Stomach smooth muscle (tissue), 2 donors: ENCODE data around the gene IBA57.
A peak's percentile ranks its signal among the peaks of the same experiment; 100 is the strongest.

Source experiments
- H3K27ac ChIP-seq: one replicate; pipeline ENCODE4 v1.7.0; 2013; ENCODE audit warnings: mild to moderate bottlenecking, low read length, inconsistent platforms
- H3K27me3 ChIP-seq, 2 donors: one replicate each; pipeline ENCODE4 v1.7.0; 2013; ENCODE audit warnings: low read length in 2 of 2; ENCODE audit not compliant: insufficient read depth in 2 of 2, control insufficient read depth in 1 of 2
- H3K36me3 ChIP-seq, 2 donors: one replicate each; pipeline ENCODE4 v1.7.0; 2013; ENCODE audit warnings: low read length in 2 of 2; ENCODE audit not compliant: control insufficient read depth in 2 of 2, insufficient read depth in 2 of 2
- H3K4me1 ChIP-seq: one replicate; pipeline ENCODE4 v1.7.0; 2013; ENCODE audit warnings: low read length; ENCODE audit not compliant: control insufficient read depth, insufficient read depth
- H3K4me3 ChIP-seq, 2 donors: one replicate each; pipeline ENCODE4 v1.7.0; 2013; ENCODE audit warnings: low read length in 2 of 2
- H3K9ac ChIP-seq, 2 donors: one replicate each; pipeline ENCODE4 v1.7.0; 2013; ENCODE audit warnings: low read length in 2 of 2, mild to moderate bottlenecking in 1 of 2
- H3K9me3 ChIP-seq, 2 donors: one replicate each; pipeline ENCODE4 v1.7.0; 2013; ENCODE audit warnings: low read length in 2 of 2; ENCODE audit not compliant: control insufficient read depth in 2 of 2
- donor health status: healthy.
- donor health status: Pancreatic carcinoma.

IBA57 gene

GRCh38 chr1:228165372-228166169 is at the start of gene IBA57:
Gene IBA57, plus strand, starts transcription at chr1:228165804. Its CDS starts 13 bp downstream, at chr1:228165817.
- H3K36me3 ChIP-seq = no peaks in the 10 kb centered on the region
- no peaks in the 10 kb centered on the region for H3K9me3 ChIP-seq
- peaks cover 28% of the 10 kb centered on the region for H3K4me1 ChIP-seq
- H3K4me3 ChIP-seq = peak within 1 kb of the TSS; percentile 82 to 90
- H3K27ac ChIP-seq = peak within 1 kb of the TSS; percentile 91
- H3K9ac ChIP-seq = peak within 1 kb of the TSS; percentile 87 to 88
- H3K27me3 ChIP-seq = peaks cover 6 to 10% of the 10 kb centered on the region in 2 donors

GRCh38 chr1:228117335-228117734 is 48.3 kb upstream of the IBA57 start:
- no peak overlapping the region for H3K27ac ChIP-seq
- H3K4me1 ChIP-seq = no peaks in the 10 kb centered on the region
- no peaks in the 10 kb centered on the region for H3K36me3 ChIP-seq
- no peaks in the 10 kb centered on the region for H3K9me3 ChIP-seq
- H3K27me3 ChIP-seq = no peaks in the 10 kb centered on the region
- H3K4me3 ChIP-seq = no peak overlapping the region
- no peak overlapping the region for H3K9ac ChIP-seq

- Histone ChIP-seq H3K27me3 (no peaks in the 10 kb centered on the region), H3K4me1 (no peaks in the 10 kb centered on the region), H3K27ac (no peak overlapping the region), H3K36me3 (no peaks in the 10 kb centered on the region), H3K9ac (no peak overlapping the region), H3K4me3 (no peak overlapping the region), H3K9me3 (no peaks in the 10 kb centered on the region)
Measured at GRCh38 chr1:228118040-228118439, 47.6 kb upstream of the IBA57 start.

- no peak overlapping the region for H3K9ac ChIP-seq
- no peaks in the 10 kb centered on the region for H3K36me3 ChIP-seq
- H3K27me3 ChIP-seq = no peaks in the 10 kb centered on the region
- H3K27ac ChIP-seq = no peak overlapping the region
- H3K4me3 ChIP-seq = no peak overlapping the region
- no peaks in the 10 kb centered on the region for H3K4me1 ChIP-seq
- H3K9me3 ChIP-seq = no peaks in the 10 kb centered on the region
Measured at GRCh38 chr1:228120351-228120750, 45.3 kb upstream of the IBA57 start.

GRCh38 chr1:228120857-228121489 is 44.6 kb upstream of the IBA57 start:
- no peaks in the 10 kb centered on the region for H3K36me3 ChIP-seq
- no peaks in the 10 kb centered on the region for H3K27me3 ChIP-seq
- no peak overlapping the region for H3K4me3 ChIP-seq
- no peak overlapping the region for H3K9ac ChIP-seq
- H3K27ac ChIP-seq = no peak overlapping the region
- H3K9me3 ChIP-seq = no peaks in the 10 kb centered on the region
- no peaks in the 10 kb centered on the region for H3K4me1 ChIP-seq

- Histone ChIP-seq H3K27me3 (no peaks in the 10 kb centered on the region), H3K4me3 (no peak overlapping the region), H3K9ac (no peak overlapping the region), H3K4me1 (no peaks in the 10 kb centered on the region), H3K27ac (no peak overlapping the region), H3K36me3 (no peaks in the 10 kb centered on the region), H3K9me3 (no peaks in the 10 kb centered on the region)
Measured at GRCh38 chr1:228122921-228123441, 42.6 kb upstream of the IBA57 start.

- Histone ChIP-seq H3K36me3 (no peaks in the 10 kb centered on the region), H3K27me3 (peaks cover 0 to 1% of the 10 kb centered on the region in 2 donors), H3K27ac (no peak overlapping the region), H3K9me3 (no peaks in the 10 kb centered on the region), H3K4me3 (no peak overlapping the region), H3K4me1 (no peaks in the 10 kb centered on the region), H3K9ac (no peak overlapping the region)
Measured at GRCh38 chr1:228123505-228123904, 42.1 kb upstream of the IBA57 start.

GRCh38 chr1:228125185-228125584 is 40.4 kb upstream of the IBA57 start:
- Histone ChIP-seq H3K36me3 (no peaks in the 10 kb centered on the region), H3K4me1 (no peaks in the 10 kb centered on the region), H3K27ac (no peak overlapping the region), H3K4me3 (no peak overlapping the region), H3K9ac (no peak overlapping the region), H3K9me3 (no peaks in the 10 kb centered on the region), H3K27me3 (peaks cover 2 to 4% of the 10 kb centered on the region in 2 donors)

GRCh38 chr1:228131766-228132165 is 33.8 kb upstream of the IBA57 start:
- Histone ChIP-seq H3K9ac (no peak overlapping the region), H3K27me3 (peaks cover 4 to 5% of the 10 kb centered on the region in 2 donors), H3K4me3 (no peak overlapping the region), H3K9me3 (no peaks in the 10 kb centered on the region), H3K27ac (no peak overlapping the region), H3K36me3 (no peaks in the 10 kb centered on the region), H3K4me1 (no peaks in the 10 kb centered on the region)

GRCh38 chr1:228134591-228134990 is 31.0 kb upstream of the IBA57 start:
- Histone ChIP-seq H3K27ac (no peak overlapping the region), H3K4me3 (no peak overlapping the region), H3K9ac (no peak overlapping the region), H3K4me1 (no peaks in the 10 kb centered on the region), H3K27me3 (peaks cover 0 to 3% of the 10 kb centered on the region in 2 donors), H3K9me3 (no peaks in the 10 kb centered on the region), H3K36me3 (no peaks in the 10 kb centered on the region)

GRCh38 chr1:228136901-228137300 is 28.7 kb upstream of the IBA57 start:
- Histone ChIP-seq H3K4me3 (no peak overlapping the region), H3K9me3 (no peaks in the 10 kb centered on the region), H3K9ac (no peak overlapping the region), H3K36me3 (peaks cover 0 to 1% of the 10 kb centered on the region in 2 donors), H3K27me3 (peaks cover 0 to 2% of the 10 kb centered on the region in 2 donors), H3K27ac (no peak overlapping the region), H3K4me1 (peaks cover 16% of the 10 kb centered on the region)
